Right lobe of liver (tissue), 4 donors: Measurements from ENCODE around the gene SLC38A4.

Experiments
- POLR2A ChIP-seq: fragments of 450-650 bp; IDR thresholded peaks from one replicate; pipeline ENCODE4 v1.6.1; 2017; ENCODE audit warnings: antibody characterized with exemption, mild to moderate bottlenecking
- TF ChIP-seq, protein P1 (sequence below), 4 donors: fragments of 200-600 bp in 3 of 4; fragments of 450-650 bp in 1 of 4; IDR thresholded peaks; one replicate each; pipeline versions ENCODE4 v1.5.1 to v1.8.0; 2016 to 2022; ENCODE audit warnings: antibody characterized with exemption in 4 of 4, mild to moderate bottlenecking in 2 of 4
- donor health status: DM: no; HTN: no; CAD: no.
- donor health status: DM: no; HTN: no; CAD: no.
- donor health status: DM: no; HTN: yes; CAD: no.

DNA sequence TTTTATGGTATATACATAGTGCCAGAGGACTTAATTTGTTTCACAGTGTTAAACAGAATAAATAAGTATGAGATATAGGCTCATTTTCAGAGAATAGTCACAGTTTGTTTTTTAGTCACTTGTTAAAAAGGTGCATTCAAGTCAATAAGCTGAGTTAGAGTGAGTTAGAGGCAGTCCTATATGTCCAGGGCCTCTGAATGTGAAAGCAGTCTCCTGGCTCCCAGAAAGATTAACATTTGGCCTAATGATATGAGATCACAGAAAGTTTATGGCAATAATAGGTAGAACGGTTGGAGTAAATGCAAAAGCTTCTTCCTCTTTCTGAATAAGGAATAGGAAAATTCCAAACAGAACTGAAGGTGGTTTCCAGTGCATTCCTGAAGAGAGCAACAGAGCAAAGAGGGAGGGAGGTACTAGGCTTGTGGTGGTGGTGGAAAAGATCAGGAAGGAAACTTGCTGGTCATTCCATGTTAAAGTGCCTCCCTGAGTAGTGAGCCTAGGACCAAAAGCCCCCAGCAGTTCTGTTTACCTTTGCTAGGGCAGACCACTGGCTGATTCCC, 54.4 kb downstream of the SLC38A4 start:
- TF ChIP-seq, protein P1, sequence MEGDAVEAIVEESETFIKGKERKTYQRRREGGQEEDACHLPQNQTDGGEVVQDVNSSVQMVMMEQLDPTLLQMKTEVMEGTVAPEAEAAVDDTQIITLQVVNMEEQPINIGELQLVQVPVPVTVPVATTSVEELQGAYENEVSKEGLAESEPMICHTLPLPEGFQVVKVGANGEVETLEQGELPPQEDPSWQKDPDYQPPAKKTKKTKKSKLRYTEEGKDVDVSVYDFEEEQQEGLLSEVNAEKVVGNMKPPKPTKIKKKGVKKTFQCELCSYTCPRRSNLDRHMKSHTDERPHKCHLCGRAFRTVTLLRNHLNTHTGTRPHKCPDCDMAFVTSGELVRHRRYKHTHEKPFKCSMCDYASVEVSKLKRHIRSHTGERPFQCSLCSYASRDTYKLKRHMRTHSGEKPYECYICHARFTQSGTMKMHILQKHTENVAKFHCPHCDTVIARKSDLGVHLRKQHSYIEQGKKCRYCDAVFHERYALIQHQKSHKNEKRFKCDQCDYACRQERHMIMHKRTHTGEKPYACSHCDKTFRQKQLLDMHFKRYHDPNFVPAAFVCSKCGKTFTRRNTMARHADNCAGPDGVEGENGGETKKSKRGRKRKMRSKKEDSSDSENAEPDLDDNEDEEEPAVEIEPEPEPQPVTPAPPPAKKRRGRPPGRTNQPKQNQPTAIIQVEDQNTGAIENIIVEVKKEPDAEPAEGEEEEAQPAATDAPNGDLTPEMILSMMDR (IDR thresholded peaks at IDR 0.05): no peak
- TF ChIP-seq POLR2A: no peak
